Esophagus muscularis mucosa (tissue), 4 donors: Measurements from ENCODE around the gene ULBP2. TPM values are rescaled to one million over a fixed set of nuclear protein-coding genes. Genes with fewer than 3 reads are reported as not detected.

Source experiments
- DNase-seq: peaks from one replicate; pipeline ENCODE4 v3.0.0-alpha.2; 2017; ENCODE audit errors: extremely low spot score
- H3K27ac ChIP-seq, 4 donors: fragments of 200-600 bp; sonication (generic); replicated peaks in 1 of 4; 1 replicate in 3 of 4; 2 replicates in 1 of 4; pipeline ENCODE4 v1.5.1; 2016 to 2019; ENCODE audit warnings: mild to moderate bottlenecking in 1 of 4
- H3K27me3 ChIP-seq, 4 donors: fragments of 200-600 bp; sonication (generic); one replicate each; pipeline versions ENCODE4 v1.5.1 to v1.6.0; 2016 to 2019
- H3K36me3 ChIP-seq, 4 donors: fragments of 200-600 bp; sonication (generic); one replicate each; pipeline ENCODE4 v1.5.1; 2016 to 2019
- H3K4me1 ChIP-seq, 4 donors: fragments of 200-600 bp; sonication (generic); one replicate each; pipeline ENCODE4 v1.5.1; 2016 to 2019
- H3K4me3 ChIP-seq, 4 donors: fragments of 200-600 bp; sonication (generic); 1 replicate in 2 of 4; 2 replicates in 2 of 4; pipeline ENCODE4 v1.5.1; 2016 to 2019; ENCODE audit warnings: mild to moderate bottlenecking in 4 of 4, moderate library complexity in 1 of 4
- H3K9me3 ChIP-seq, 4 donors: fragments of 200-600 bp; sonication (generic); 1 replicate in 3 of 4; 2 replicates in 1 of 4; pipeline ENCODE4 v1.5.1; 2016 to 2019
- CTCF ChIP-seq, 3 experiments: fragments of 200-600 bp in 2 of 3; fragments of 450-650 bp in 1 of 3; sonication (generic) in 2 of 3; IDR thresholded peaks; one replicate each; pipeline ENCODE4 v1.5.1; 2017 to 2019; ENCODE audit warnings: antibody characterized with exemption in 3 of 3, mild to moderate bottlenecking in 2 of 3, moderate library complexity in 1 of 3
- EP300 ChIP-seq: sonication (generic); formaldehyde crosslinking; IDR thresholded peaks from one replicate; pipeline ENCODE4 v1.6.1; 2017; ENCODE audit warnings: antibody characterized with exemption
- POLR2A ChIP-seq: fragments of 450-650 bp; IDR thresholded peaks from one replicate; pipeline ENCODE4 v1.6.1; 2017; ENCODE audit warnings: antibody characterized with exemption, moderate library complexity, mild to moderate bottlenecking, low read depth
- POLR2AphosphoS5 ChIP-seq, 2 donors: sonication (generic); formaldehyde crosslinking; IDR thresholded peaks; one replicate each; pipeline ENCODE4 v1.6.1; 2017; ENCODE audit warnings: antibody characterized with exemption in 2 of 2
- WGBS: methylation state at CpG from one replicate; pipeline ENCODE4 v1.1.5; 2018; 5-methylcytosine and 5-hydroxymethylcytosine counted together
- intact Hi-C: fragments of 100-400 bp; cut with DNase I; formaldehyde crosslinking; loops from one replicate; pipeline ENCODE4 v1.15.1; 2023
- total RNA-seq, 4 donors: library from RNA; depleted of rRNA; stranded (reverse); fragments of >200 nt; gene quantifications; one replicate each; pipeline versions ENCODE4 v1.1.0 to v1.2.1, GENCODE V29; 2016

The ULBP2 gene
- total RNA-seq, 4 donors from 2014 or later = 0.39 TPM; not detected in 3

DNA sequence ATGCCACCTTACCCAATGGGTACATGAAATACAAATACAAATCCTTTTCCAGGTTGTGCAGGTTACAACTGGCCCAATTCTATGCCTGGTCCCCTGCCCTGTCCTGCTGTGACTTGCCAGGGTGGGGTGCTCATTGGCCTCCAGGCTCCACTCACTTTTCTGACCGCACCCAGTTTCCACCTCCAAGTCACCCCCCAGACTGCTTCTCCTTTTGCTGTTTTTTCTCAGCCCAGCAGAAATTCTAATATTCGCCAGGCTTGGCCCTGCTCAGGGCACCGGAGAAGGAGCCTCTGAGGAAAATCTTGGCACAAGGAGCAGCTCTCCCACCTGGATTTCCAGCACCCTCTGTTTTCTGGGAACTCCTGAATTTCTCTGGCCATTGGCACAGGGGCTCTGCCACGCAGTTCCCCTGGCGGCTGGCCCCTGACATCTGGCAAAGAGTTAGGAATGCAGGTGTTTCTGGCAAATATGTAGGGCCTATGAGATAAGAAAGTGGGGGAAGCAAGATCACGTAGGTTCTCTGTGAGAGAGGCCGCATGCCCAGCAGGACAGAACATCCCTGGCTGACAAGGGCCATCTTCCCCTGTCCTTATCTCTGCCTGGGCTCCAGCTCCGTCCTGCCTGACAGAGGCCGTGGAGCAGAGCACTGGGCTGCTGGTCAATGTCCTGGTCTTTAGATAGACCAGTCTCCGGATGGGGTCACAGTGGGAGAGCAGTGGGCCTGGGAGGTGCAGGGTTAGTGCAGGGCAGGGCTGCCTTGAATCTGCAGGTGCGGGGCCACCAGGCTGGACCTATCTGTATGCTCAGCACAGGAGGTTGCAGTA, 41.0 kb upstream of the ULBP2 start:
- Histone ChIP-seq H3K9me3 (no peaks in the 10 kb centered on the region), H3K4me3 (no peak overlapping the region), H3K4me1 (peaks cover 19 to 25% (median 22%) of the 10 kb centered on the region in 4 donors), H3K27me3 (no peaks in the 10 kb centered on the region), H3K27ac (no peak overlapping the region), H3K36me3 (no peaks in the 10 kb centered on the region)
- DNase-seq = no peak
- TF ChIP-seq POLR2A (no peak), POLR2AphosphoS5 (IDR thresholded peaks at IDR 0.05) (no peak)
- WGBS = 86% methylated on average over 11 of the region's 11 CpGs
- intact Hi-C loops = no loop called here

DNA sequence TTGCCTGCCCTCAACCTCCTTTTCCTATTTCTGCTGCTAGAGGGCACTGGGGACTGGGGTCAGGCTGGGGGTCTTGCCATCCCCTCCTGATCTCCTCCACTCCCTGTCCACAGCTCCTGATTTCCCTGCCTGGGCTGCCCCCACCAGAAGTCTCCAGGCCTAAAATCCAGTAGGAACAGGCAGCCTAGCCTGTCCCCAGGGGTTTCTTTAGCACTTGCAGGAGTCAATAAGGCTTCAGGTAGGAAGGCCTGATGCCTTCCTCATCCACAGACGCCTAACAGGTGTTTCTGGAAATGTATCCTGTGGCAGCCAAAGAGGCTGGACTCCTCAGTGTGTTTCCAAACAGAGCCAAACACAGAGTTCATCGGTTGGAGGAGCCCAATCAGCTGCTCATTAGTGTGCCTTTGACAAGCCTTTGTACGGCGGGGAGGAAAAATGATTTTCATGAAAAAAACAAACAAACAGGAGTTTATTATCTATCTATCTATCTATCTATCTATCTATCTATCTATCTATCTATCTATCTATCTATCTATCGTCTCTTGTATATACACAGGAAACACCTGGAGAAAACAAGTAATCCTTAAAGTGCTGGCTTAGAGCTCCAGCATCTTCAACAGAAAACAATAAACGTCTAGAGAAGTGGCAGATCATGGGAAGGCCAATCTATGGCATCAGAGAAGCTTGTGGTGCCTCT, 40.2 kb upstream of the ULBP2 start:
- intact Hi-C loops = no loop called here
- no peaks in the 10 kb centered on the region for H3K9me3 ChIP-seq
- H3K4me1 ChIP-seq = peaks cover 11 to 17% (median 14%) of the 10 kb centered on the region in 4 donors
- no peak overlapping the region for H3K4me3 ChIP-seq
- no peaks in the 10 kb centered on the region for H3K27me3 ChIP-seq
- no peaks in the 10 kb centered on the region for H3K36me3 ChIP-seq
- 88% methylated on average over 6 of the region's 6 CpGs for WGBS
- TF ChIP-seq CTCF (IDR thresholded peaks at IDR 0.05) (no peak), EP300 (no peak), POLR2A (no peak), POLR2AphosphoS5 (IDR thresholded peaks at IDR 0.05) (no peak)
- H3K27ac ChIP-seq = no peak overlapping the region
- no peak for DNase-seq

DNA sequence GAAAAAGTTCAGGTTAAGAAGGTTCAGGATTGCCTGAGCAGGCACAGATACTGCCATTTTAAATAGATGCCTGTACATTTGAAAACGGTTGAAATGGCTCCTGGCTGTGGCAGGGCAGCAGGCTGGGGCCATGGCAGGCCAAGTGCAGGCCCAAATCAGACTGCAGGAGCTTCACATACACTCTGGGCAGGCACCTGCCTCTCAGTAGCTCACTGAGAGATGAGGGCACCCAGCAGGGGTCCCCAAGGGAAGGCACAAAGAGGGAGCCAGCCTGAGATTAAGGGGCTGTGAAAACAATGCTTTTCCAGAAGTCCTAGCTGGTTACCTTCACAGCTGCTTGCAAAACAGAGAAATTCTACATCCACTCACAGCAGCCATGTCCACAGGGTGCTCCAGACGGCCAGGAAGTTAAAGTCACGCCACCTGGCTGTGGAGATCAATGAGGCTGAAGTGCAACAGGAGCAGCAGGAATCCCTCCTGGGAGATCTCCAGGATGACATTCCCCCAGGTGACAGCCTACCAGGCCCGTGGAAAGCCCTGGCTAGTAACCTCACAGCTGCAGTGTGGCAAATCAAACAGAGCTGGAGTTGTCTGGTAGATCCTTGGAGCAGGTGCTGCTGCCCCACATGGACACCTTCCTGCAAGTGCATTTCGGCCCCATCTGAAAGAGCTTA, 37.7 kb upstream of the ULBP2 start:
- WGBS = 79% methylated on average over 5 of the region's 5 CpGs
- H3K27ac ChIP-seq = no peak overlapping the region
- peaks cover 0 to 7% (median 3%) of the 10 kb centered on the region in 4 donors for H3K9me3 ChIP-seq
- H3K36me3 ChIP-seq = no peaks in the 10 kb centered on the region
- H3K27me3 ChIP-seq = no peaks in the 10 kb centered on the region
- no peak for TF ChIP-seq POLR2AphosphoS5 (IDR thresholded peaks at IDR 0.05)
- no peak for TF ChIP-seq CTCF (IDR thresholded peaks at IDR 0.05)
- TF ChIP-seq POLR2A = no peak
- TF ChIP-seq EP300 = no peak
- no peak overlapping the region for H3K4me3 ChIP-seq
- H3K4me1 ChIP-seq = no peaks in the 10 kb centered on the region
- intact Hi-C loops = no loop called here
- no peak for DNase-seq

- Histone ChIP-seq H3K27ac (no peak overlapping the region), H3K36me3 (no peaks in the 10 kb centered on the region), H3K4me1 (no peaks in the 10 kb centered on the region), H3K27me3 (no peaks in the 10 kb centered on the region), H3K9me3 (peaks cover 0 to 7% (median 3%) of the 10 kb centered on the region in 4 donors), H3K4me3 (no peak overlapping the region)
- no peak for DNase-seq
- TF ChIP-seq CTCF (IDR thresholded peaks at IDR 0.05) (no peak), POLR2AphosphoS5 (IDR thresholded peaks at IDR 0.05) (no peak), POLR2A (no peak), EP300 (no peak)
- intact Hi-C loops = no loop called here
- 86% methylated on average over 10 of the region's 13 CpGs for WGBS
Observed at GRCh38 chr6:149904661-149905370, 37.0 kb upstream of the ULBP2 start.
